ENCODE results near the gene SBNO2.

SBNO2 gene

DNA sequence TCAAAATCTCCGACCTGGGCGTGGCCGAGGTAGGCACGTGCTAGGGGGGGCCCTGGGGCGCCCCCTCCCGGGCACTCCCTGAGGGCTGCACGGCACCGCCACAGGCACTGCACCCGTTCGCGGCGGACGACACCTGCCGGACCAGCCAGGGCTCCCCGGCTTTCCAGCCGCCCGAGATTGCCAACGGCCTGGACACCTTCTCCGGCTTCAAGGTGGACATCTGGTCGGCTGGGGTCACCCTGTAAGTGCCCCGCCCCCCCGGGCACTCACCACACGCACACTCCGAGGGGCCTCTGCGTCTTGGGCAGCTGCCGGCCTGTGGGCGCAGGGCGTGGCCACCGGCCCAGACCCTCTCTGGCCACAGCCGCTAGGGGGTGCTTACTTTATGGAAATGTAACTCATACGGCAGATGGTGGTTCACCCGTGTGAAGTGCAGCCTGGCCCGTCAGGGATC, 46.4 kb upstream of the SBNO2 start:
- no peak overlapping the region for H3K4me3 ChIP-seq (ENCODE audit: low read depth, low read length)
- TF ChIP-seq, protein P1, sequence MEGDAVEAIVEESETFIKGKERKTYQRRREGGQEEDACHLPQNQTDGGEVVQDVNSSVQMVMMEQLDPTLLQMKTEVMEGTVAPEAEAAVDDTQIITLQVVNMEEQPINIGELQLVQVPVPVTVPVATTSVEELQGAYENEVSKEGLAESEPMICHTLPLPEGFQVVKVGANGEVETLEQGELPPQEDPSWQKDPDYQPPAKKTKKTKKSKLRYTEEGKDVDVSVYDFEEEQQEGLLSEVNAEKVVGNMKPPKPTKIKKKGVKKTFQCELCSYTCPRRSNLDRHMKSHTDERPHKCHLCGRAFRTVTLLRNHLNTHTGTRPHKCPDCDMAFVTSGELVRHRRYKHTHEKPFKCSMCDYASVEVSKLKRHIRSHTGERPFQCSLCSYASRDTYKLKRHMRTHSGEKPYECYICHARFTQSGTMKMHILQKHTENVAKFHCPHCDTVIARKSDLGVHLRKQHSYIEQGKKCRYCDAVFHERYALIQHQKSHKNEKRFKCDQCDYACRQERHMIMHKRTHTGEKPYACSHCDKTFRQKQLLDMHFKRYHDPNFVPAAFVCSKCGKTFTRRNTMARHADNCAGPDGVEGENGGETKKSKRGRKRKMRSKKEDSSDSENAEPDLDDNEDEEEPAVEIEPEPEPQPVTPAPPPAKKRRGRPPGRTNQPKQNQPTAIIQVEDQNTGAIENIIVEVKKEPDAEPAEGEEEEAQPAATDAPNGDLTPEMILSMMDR (IDR thresholded peaks at IDR 0.05; ENCODE audit: borderline replicate concordance, insufficient read depth, low read depth, low read length), result peak; percentile 28; the same call in 1 of the 2 replicates

DNA sequence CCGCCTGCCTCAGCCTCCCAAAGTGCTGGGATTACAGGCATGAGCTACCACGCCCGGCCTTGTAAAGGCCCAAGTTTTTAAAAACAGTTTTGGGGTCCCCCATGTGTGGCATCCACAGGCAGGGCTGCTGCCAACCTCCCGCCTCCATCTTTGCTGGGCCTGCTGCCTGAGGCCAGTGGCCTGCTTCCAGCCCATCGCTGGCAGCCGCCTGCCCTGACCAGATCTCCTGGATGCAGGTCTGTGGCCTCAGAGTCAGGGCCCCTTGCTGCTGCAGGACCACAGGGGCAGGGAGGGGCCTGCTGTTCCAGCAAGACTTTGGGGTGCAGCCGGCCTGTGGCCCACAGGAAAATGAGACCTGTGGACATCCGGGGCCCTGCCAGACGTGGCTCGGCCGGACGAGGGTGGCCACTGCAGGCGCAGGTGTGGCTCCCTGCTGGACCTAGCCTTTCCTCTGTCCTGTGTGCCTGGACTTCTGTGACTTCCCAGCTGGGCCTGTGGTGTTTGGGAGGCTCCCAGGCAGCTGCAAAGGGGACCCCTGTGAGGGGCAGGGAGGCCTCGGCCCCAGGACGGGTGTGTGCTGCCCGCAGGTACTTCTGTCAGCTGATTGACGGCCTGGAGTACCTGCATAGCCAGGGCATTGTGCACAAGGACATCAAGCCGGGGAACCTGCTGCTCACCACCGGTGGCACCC, 45.9 kb upstream of the SBNO2 start:
- H3K4me3 ChIP-seq (ENCODE audit: low read depth, low read length), result no peak overlapping the region
- TF ChIP-seq, protein P1 (IDR thresholded peaks at IDR 0.05; ENCODE audit: borderline replicate concordance, insufficient read depth, low read depth, low read length), result no peak

DNA sequence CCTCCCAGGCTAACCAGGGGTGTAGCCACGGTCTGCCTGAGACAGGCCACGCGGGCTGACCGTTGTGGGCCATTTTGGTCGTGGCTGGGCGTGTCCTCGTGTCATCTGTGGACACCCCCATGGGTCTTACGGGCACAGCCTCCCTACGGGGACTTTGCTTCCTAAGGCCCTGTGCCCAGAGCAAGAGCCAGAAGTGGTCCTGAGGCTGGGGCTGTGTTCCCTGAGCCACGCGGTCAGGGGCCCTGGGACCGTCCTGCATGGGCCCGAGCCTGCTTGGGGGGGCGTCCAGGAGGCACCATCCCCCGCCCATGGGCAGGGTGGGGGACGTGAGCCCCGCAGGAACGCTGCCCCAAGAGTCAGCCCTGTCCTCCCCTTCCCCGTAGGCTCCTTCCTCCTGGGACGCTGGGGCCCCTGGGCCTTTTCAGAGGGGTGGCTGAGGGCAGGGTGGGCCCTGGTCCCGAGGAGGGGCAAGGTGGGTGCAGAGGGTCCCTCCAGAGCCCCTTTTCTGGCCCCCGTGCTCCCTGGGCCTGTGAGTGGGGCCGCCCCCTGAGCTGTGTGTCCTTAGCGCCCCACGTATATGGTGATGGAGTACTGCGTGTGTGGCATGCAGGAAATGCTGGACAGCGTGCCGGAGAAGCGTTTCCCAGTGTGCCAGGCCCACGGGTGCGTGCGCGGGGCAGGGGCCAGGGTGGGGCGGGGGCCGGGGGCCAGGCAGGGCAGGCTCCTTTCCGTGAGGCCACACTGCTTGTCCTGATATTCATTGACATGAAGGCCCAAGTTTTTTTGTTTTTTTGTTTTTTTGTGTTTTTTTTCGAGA, 44.9 kb upstream of the SBNO2 start:
- TF ChIP-seq, protein P1 (IDR thresholded peaks at IDR 0.05; ENCODE audit: borderline replicate concordance, insufficient read depth, low read depth, low read length), result no peak
- no peak overlapping the region for H3K4me3 ChIP-seq (ENCODE audit: low read depth, low read length)

DNA sequence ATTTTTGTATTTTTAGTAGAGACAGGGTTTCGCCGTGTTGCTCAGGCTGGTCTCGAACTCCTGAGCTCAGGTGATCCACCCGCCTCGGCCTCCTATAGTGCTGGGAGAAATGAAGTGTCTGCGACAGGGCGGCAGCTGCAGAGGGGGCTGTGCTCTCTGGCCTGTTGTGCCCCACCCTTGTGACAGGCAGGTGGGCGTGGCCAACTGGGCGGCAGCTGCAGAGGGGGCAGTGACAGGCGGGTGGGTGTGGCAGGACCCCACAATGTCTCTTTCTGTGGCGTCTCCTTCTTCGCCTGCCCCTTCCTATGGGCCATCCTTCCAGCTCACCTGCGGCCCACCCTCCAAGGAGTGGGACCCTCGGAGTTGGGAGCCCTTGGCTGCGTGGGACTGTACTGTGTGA, 43.3 kb upstream of the SBNO2 start:
- TF ChIP-seq, protein P1 (IDR thresholded peaks at IDR 0.05; ENCODE audit: borderline replicate concordance, insufficient read depth, low read depth, low read length), result no peak

DNA sequence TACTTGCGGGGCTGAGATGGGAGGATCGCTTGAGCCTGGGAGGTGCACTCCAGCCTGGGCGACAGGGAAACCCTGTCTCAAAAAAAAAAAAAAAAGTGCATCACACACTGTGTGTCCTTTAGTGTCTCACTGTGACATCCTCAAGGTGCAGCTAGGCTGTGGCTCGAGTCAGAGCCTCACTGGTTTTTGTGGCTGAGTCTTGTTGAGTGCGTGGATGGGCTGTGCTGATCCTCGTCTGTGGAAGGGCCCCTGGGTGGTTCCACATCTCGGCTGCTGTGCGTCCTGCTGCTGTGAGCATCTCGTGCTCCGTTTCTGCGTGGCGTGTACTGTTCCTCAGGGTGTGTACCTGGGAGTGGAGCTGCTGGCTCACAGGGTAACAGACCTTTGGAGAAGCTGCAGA, 42.7 kb upstream of the SBNO2 start:
- H3K4me3 ChIP-seq (ENCODE audit: low read depth, low read length), result no peak overlapping the region
- TF ChIP-seq, protein P1 (IDR thresholded peaks at IDR 0.05; ENCODE audit: borderline replicate concordance, insufficient read depth, low read depth, low read length), result no peak

More for the DNA sequence above, 43.3 kb upstream of the SBNO2 start:
- H3K4me3 ChIP-seq (ENCODE audit: low read depth, low read length), result no peak overlapping the region

DNA sequence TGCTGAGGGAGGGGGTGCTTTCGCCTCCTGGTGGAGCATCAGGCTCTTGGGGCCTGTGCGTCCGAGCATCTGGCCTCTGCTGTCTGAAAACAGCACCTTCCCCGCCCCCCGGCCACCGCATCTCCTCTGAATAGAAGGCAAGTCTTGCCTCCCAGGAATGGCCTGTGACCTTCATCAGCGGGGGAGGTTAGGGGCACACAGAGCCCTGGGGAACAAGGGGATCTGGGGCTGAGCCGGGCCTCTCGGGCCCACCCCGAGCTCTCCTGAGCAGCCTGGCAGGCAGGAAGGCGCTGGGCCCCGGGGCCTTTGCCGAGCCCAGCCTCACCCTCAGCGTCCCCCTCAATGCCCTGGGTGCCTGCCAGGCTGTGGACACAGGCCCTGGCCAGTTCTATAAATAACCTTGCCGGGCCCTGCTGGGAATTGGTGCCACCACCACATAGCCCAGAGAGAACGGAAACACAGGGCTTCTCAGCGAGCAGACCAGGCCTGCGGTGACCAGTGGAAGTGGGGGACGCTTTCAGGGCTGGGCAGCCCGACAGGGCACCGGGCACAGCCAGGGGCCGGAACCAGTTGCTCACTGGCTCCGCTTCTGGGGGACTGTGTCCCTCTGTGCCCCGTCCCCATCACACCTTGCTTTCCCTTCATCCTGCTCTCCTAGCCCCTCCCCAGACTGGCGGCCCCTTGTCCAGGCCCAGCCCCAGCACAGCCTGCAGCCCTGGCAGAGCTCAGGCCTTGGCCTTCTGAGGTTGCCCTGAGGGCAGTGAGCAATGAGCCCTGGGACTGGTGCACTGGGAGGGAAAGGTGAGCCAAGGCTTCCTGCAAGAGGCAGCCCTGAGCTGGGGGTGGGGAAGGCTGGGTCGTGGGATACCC, 41.0 kb upstream of the SBNO2 start:
- no peak overlapping the region for H3K4me3 ChIP-seq (ENCODE audit: low read depth, low read length)
- TF ChIP-seq, protein P1 (IDR thresholded peaks at IDR 0.05; ENCODE audit: borderline replicate concordance, insufficient read depth, low read depth, low read length), result no peak
